Ramos (cell line): Measurements from ENCODE around the gene ZNF275.

Source experiments
- in situ Hi-C: fragments of 300-500 bp; cut with MboI; formaldehyde crosslinking; loops from one replicate; pipeline ENCODE4 v1.14.3; 2022; ENCODE audit warnings: low sequenced_read_pairs; ENCODE audit not compliant: unreplicated experiment

ZNF275 gene

GRCh38 chrX:153400146-153401132, 66.5 kb downstream of the ZNF275 start:
- in situ Hi-C loops = no loop called here

DNA sequence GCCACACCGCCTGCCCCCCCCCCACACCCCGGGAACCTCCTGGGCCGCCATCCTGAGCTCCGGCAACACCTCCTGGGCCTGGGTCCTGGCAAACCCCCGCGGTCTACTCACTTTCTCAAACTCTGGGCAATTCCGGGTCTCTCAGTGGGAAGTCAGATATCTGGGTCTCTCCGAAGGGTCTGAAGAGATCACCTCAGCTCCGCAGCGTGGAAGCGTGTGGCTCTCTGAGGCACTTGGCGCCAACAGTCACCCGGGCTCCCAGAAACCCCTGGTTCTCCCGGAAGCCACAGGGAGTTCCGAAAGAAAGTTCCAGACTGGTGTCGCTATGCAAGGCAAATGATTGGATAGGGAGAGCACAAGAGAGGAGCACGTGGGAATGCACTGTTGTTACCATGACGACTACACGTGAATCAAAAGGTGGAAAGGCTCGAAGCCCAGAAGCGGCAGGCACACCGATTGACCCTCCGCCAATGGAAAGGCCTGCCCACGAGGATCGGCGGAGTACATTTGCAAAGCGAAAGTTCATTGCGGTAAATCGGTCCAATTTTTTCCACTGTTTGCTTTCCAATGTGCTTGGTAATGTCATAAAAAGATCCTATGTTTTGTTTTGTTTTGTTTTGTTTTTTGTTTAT, 67.3 kb downstream of the ZNF275 start, which contains the start of gene PNMA6E:
Gene PNMA6E (minus strand): TSS at position 218 of the 632 bp plus-strand sequence. CDS start 2,501 bp downstream, outside the sequence.
- in situ Hi-C loops = no loop called here
